GM19099 (cell line): ENCODE results near the gene FBXO21.

Source experiments
- POLR2A ChIP-seq: IDR thresholded peaks from 3 replicates; pipeline ENCODE4 v1.6.1; 2011; ENCODE audit warnings: low read depth; ENCODE audit not compliant: insufficient read length; ENCODE audit errors: extremely low read depth

Gene FBXO21

DNA sequence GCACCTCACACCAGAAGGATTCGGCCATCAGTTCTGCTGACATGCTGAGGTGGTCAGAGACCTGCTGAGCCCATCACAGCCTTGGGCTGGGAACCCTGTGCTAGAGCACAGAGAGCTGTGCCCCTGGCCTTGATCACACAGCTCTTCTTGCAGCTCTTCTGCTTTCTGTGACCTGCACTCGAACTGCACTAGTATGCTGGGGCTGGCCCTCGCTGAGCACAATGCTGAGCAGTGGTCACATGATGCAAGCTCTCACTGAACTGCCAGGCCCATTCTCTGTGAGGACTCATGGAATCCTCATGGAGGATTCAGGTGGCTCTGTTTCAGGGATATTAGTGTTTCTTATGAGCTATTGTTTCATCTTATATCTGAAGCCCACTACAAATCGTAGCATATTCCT is 22.5 kb downstream of the FBXO21 start:
- TF ChIP-seq POLR2A = no peak

GRCh38 chr12:117166107-117166506 is 24.2 kb downstream of the FBXO21 start:
- no peak for TF ChIP-seq POLR2A

GRCh38 chr12:117165342-117165741 is 24.9 kb downstream of the FBXO21 start:
- TF ChIP-seq POLR2A = no peak

DNA sequence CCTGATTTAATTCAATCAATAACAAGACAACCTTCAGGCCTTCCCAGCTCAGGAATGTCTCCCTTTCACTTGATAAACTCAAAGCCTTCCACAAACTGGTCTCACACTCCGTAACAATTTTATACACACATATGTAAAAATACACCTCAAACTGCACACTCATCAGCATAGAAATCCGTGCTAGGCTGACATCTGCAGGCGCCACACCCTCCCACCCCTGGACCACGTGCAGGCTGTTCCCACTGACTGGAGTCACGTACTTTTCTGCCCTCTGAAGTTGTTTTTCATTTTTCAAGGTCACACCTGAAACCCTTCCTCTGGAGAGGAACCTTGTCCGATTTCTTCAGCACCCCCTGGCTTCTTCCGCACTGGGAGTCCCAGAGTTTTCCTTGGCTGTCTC is 27.6 kb downstream of the FBXO21 start:
- no peak for TF ChIP-seq POLR2A

DNA sequence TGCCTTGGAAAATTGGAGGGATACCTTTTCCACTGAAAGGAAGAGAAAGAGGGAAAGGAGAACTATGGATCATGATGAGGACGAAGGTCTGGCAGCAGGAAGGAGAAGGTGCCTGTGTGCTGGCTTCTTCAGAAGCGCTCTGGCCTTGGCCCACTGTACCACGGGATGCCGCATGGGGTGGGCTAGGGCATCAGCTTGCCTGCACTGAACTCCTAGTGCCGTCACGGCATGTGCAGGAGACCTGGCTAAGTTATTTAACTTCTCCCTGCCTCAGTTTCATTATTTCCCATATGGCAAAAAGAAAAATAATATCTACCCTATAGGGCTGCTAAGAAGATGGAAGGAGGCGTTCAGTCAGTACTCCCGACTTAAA is 28.1 kb downstream of the FBXO21 start:
- TF ChIP-seq POLR2A = no peak

DNA sequence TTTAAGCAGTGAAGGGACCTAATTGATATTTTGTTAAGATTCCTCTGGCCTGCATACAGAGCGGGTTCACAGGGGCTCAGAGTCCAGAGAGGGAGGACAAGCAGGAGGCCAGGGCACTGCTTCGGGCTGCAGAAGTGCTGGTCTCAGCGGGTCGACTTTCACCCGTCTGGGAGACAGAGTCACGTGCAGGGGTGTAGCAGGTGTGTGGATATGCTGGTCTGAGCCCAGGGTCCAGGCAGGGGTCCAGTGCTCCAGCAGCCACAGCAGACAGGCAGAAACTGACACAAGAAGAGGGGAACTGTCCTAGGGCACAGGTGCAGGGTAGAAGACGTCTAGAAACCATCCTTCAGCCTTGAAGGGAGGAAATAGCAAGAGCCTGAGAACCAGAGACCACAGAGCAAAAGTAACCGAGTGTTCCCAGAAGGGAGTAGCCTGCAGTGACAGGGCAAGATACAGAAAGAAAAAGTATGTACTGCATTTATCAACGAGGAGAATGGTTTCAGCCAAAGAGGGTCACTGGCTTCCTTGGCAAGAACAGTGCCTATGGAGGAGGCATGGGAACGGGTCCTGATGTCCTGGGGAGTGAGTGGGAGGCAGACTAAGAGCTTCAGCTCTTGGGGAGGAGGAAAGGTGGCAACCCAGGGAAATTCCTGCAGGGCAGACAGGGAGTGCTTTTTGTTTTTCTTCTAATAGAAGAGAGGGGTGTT is 28.7 kb downstream of the FBXO21 start:
- no peak for TF ChIP-seq POLR2A

DNA sequence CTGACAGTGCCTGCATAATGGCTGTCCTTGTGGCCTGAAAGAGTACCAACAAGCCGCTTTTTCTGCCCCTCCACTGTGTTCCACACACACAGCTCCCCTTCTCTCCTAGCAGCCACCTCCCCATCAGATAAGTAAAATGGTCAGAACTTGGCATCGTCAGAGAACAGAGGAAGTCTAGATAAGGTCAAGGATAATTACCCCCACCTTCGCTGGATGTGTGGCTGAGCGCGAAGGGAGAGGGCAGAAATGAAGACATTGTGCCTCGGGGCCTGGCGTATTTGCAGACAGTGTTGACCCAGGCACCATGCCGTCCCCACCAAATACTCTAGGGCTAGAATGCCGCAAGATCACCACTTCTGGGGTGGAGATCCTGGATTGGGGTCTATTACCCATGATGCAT is 30.6 kb downstream of the FBXO21 start:
- TF ChIP-seq POLR2A = no peak

DNA sequence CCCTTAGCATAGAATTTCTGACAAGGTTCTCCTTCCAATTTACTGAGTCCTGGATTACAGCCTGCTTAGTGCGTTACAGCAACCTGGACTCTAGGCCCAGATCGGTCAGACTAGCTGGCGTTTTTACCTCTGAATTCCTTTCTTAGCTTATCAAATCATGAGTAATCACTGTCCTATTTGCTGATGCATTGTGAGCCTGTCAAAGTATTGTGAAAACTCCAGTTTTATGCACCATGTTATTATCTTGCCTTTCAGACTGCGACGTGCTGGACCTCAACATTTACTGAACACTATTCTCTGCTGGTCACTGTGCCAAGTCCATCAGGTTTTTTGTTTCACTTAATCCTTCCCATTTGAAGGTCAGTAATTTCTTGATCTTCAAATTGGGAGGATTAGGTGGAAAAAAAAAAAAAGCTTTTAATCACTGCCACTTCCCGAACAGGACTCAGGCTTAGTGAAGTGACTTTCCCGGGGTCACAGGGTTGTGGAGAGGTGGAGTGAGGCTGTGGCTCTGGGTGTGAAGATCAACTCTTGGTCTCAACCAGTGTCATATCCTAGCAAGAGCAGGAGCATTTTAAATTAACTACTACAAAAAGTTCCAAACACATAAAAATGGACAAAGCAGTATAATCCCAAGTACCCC is 31.2 kb downstream of the FBXO21 start:
- no peak for TF ChIP-seq POLR2A

DNA sequence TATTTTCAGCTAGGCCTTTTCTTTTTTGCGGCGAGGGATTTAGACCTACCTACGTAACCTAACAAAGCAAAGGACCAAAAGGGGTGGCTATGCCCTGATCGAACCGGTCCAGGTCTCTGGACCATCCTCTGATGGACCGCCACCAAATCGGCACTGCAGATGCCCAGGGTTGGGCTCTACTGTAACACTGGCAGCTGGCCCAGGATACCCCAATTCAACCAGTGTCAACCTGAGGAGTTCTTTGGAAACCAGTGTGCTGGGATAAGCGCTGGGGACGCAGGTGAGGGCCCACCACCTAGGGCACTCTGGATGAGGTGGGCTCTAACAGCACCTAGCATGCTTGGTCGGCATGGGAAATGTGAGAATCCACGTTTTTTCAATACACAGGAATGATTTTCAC is 32.2 kb downstream of the FBXO21 start:
- no peak for TF ChIP-seq POLR2A

DNA sequence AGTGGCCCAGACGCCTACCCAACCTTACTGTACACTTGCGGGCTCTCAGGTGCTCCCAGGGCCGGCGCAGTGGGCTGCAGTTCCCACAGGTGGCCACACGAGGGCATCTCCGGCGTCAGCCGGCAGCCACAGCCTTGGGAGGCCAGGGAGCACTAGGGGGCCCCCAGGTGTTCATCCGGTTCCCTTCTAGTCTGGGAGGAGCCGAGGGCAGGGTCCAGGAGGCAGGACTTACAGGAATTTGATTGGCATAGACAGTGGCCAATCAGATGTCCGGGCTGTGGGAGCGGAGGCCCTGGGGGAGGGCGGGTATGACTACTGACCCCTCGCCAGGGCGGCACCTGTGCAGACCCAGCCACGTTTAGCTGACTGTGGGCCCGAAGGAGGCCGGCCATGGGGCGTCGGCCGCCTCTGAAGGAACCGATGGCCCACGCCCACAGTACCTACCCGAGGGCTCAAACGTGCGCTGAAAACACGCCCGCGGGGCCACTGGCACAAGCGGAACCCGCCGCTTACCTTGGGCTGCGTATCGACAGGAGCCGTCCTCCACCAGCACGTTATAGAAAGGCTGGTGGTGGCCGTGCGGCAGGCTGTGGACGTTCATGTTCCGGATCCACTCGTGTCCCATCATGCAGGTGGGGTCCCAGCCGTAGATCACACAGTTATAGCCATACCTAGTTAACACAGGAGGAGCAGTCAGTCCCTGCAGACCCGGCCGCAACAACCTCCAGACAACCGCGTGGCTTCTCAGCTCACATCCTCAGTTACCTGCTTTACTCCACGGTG is 34.8 kb downstream of the FBXO21 start:
- no peak for TF ChIP-seq POLR2A

DNA sequence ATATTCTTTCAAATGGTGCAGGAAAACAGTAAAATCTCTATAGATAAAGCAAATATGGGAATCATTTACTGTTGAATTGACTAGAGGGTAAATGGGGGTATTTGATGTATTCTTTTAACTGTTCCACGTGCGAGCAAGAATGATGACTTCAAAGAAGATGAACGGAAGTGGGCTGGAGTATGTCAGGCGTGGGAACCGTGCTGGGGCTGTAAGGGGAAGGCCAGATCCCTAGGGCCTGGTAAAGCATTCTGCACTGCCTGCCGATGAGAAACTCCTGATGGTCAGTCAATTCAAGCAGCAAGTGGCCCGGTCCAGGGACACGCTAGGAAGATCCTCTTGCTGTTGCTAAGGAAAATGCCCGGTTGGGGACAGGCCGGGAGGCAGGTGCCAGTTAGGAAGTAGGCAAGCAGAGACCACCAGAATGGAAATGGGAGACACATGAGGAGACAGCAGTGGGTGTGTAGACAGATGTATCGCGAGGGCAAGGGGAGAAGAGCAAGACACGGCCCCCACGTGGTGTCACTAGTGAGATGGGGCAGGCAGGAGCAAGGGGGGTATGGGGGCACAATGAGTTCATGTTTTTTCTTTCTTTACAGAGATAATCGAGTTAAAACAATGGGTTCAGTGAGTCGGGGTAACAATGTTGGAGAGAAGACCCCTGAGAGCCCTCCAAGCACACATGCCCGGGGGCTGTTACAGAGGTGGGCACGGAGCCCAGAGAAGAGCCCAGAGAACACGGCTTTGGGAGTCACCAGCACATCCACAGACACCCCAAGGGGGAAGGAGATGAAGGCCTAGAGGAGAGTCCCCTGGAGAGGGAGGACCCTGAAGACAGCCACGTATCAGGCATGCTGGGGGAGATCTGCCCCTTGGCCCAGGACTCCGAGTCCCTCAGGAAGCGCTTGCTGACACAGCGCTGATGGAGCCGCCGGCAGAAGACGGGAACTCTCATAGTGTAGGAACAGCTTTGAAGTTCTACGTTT is 37.2 kb downstream of the FBXO21 start:
- no peak for TF ChIP-seq POLR2A

GRCh38 chr12:117151403-117152031 is 38.8 kb downstream of the FBXO21 start:
- TF ChIP-seq POLR2A = no peak

DNA sequence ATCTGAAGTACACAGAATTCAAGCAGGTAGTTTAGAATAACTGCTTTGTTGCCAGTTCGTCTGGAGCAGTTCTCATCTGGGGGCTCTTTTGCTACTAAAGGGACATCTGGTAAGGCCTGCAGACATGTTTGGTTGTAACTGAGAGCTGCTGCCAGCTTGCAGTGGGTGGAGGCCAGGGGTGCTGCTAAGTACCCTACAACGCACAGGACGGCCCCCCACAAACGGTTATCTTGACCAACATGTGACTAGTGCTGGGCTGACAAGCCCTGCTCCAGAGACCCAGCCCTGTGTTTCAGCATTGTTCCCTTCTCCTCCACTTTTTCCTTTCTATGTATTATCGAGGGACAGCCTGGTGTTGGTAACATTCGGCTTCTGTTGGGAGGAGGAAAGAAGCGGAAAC is 40.8 kb downstream of the FBXO21 start:
- no peak for TF ChIP-seq POLR2A

DNA sequence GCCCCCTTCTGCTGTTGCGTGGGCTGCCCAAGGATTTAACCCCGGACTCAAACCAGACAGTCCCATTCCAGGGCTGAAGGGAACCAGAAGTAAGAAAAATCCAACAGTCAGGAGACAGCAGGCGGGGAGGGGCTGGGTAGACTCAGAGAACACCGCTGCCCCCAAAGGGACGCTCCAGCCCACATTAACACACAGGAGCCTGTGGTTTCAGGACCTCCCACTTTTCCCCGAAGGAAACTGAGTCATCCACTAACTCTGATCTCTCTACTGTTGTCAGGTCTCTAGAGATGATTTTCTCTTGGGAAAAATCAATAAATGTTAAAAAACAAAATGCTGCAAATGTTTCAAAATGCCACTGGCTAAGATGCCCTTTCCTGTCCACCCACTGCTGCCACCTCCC is 41.6 kb downstream of the FBXO21 start:
- no peak for TF ChIP-seq POLR2A
